Endothelial cell of umbilical vein (primary cell): ENCODE results near the gene SPATS2L. TPM values are rescaled to one million over a fixed set of nuclear protein-coding genes. Genes with fewer than 3 reads are reported as not detected.

ENCODE experiments used
- BruUV-seq: library from RNA; stranded (reverse); fragments of 400-500 nt; replicated peaks from 2 replicates; lab custom pipeline; 2021; lab: Mats Ljungman, UMichigan
- CTCF ChIA-PET: fragments of 300-600, 350-600 bp; sonication (Branson Sonifier 250); formaldehyde crosslinking; loops from one replicate; lab custom pipeline; 2021; ENCODE audit warnings: antibody characterized with exemption, inconsistent platforms; lab: Charles Lee
- POLR2A ChIA-PET: fragments of 300-600, 350-600 bp; sonication (Branson Sonifier 250); formaldehyde crosslinking; loops from one replicate; lab custom pipeline; 2021; ENCODE audit warnings: antibody characterized with exemption, inconsistent platforms; lab: Charles Lee
- DNase-seq: peaks from one replicate; pipeline ENCODE4 v3.0.0-alpha.2; 2011; ENCODE audit warnings: low read depth, low spot score
- FAIRE-seq: peaks from 2 replicates; lab custom pipeline; 2011; peaks lifted over from hg19 to GRCh38; lab: Jason Lieb, UNC
- H2AFZ ChIP-seq: 2 replicates; pipeline ENCODE4 v1.6.0; 2012; ENCODE audit warnings: low read depth, low read length, control low read depth, inconsistent platforms
- H3K27ac ChIP-seq: 2 replicates; pipeline ENCODE4 v1.5.1; 2011; ENCODE audit warnings: low read depth, mild to moderate bottlenecking, control low read depth, low read length, moderate library complexity; ENCODE audit not compliant: insufficient read depth
- H3K27me3 ChIP-seq, 2 experiments: 2 replicates each; pipeline versions ENCODE4 v1.6.0 to v1.6.1; 2011; ENCODE audit warnings: low read length in 2 of 2, mixed read lengths in 1 of 2; ENCODE audit not compliant: control insufficient read depth in 2 of 2, insufficient read depth in 2 of 2
- H3K36me3 ChIP-seq, 2 experiments: 2 replicates in 1 of 2; 3 replicates in 1 of 2; pipeline ENCODE4 v1.5.1; 2011; ENCODE audit warnings: low read length in 2 of 2, mild to moderate bottlenecking in 1 of 2, moderate library complexity in 1 of 2; ENCODE audit not compliant: control insufficient read depth in 2 of 2, insufficient read depth in 2 of 2; ENCODE audit errors: extremely low read depth in 1 of 2
- H3K4me1 ChIP-seq: 3 replicates; pipeline ENCODE4 v1.5.1; 2011; ENCODE audit warnings: mild to moderate bottlenecking, low read length; ENCODE audit not compliant: control insufficient read depth, insufficient read depth; ENCODE audit errors: extremely low read depth
- H3K4me2 ChIP-seq: 2 replicates; pipeline ENCODE4 v1.6.1; 2011; ENCODE audit warnings: low read length, control low read depth, mixed read lengths; ENCODE audit not compliant: insufficient read depth
- H3K4me3 ChIP-seq, 3 experiments: fragments of 200-600 bp in 1 of 3; sonication (generic), shearing (Covaris generic) in 1 of 3; replicated peaks in 1 of 3; 2 replicates each; pipeline ENCODE4 v1.5.1; 2011 to 2016; ENCODE audit warnings: control low read depth in 3 of 3, low read length in 3 of 3, mild to moderate bottlenecking in 2 of 3, inconsistent platforms in 1 of 3, low read depth in 1 of 3, moderate library complexity in 1 of 3; ENCODE audit not compliant: insufficient read depth in 1 of 3
- H3K79me2 ChIP-seq: 2 replicates; pipeline ENCODE4 v1.6.0; 2012; ENCODE audit warnings: low read length, inconsistent platforms; ENCODE audit not compliant: control insufficient read depth, insufficient read depth
- H3K9ac ChIP-seq: replicated peaks from 2 replicates; pipeline ENCODE3; 2011; ENCODE audit warnings: low read length, control low read depth; ENCODE audit not compliant: insufficient read depth; ENCODE audit errors: extremely low read depth
- H3K9me1 ChIP-seq: replicated peaks from 3 replicates; pipeline ENCODE4 v1.6.0; 2011; ENCODE audit warnings: mild to moderate bottlenecking, low read length; ENCODE audit not compliant: control insufficient read depth, insufficient read depth; ENCODE audit errors: extremely low read depth
- H3K9me3 ChIP-seq: replicated peaks from 2 replicates; pipeline ENCODE4 v1.5.1; 2012; ENCODE audit warnings: low read length, inconsistent platforms; ENCODE audit not compliant: control insufficient read depth, insufficient read depth
- H4K20me1 ChIP-seq: replicated peaks from 2 replicates; pipeline ENCODE3; 2011; ENCODE audit warnings: mild to moderate bottlenecking, low read length; ENCODE audit not compliant: control insufficient read depth, insufficient read depth; ENCODE audit errors: extremely low read depth
- EZH2 ChIP-seq: IDR thresholded peaks from 2 replicates; pipeline ENCODE4 v1.6.1; 2012; ENCODE audit warnings: borderline replicate concordance, low read depth, mild to moderate bottlenecking, moderate library complexity, low read length, inconsistent platforms; ENCODE audit not compliant: severe bottlenecking
- FOS ChIP-seq: IDR thresholded peaks from 2 replicates; pipeline ENCODE4 v1.6.1; 2011; ENCODE audit warnings: mild to moderate bottlenecking, low read length, moderate library complexity, borderline replicate concordance; ENCODE audit not compliant: insufficient read depth
- GATA2 ChIP-seq: IDR thresholded peaks from 2 replicates; pipeline ENCODE4 v1.7.0; 2011; ENCODE audit warnings: low read depth, mild to moderate bottlenecking, moderate library complexity, mixed read lengths, low read length; ENCODE audit not compliant: insufficient read length, insufficient read depth
- JUN ChIP-seq: IDR thresholded peaks from 2 replicates; pipeline ENCODE4 v1.6.1; 2011; ENCODE audit warnings: borderline replicate concordance, low read depth; ENCODE audit not compliant: insufficient read length, insufficient read depth
- MYC ChIP-seq: IDR thresholded peaks from one replicate; pipeline ENCODE4 v1.6.1; 2011; ENCODE audit warnings: mild to moderate bottlenecking, low read depth, low read length
- POLR2A ChIP-seq: IDR thresholded peaks from 2 replicates; pipeline ENCODE4 v1.6.1; 2012; ENCODE audit warnings: low read depth, mild to moderate bottlenecking, control low read depth, low read length
- POLR2AphosphoS5 ChIP-seq: IDR thresholded peaks from 2 replicates; pipeline ENCODE4 v1.6.1; 2012; ENCODE audit warnings: low read depth, mild to moderate bottlenecking, control low read depth, low read length, moderate library complexity; ENCODE audit not compliant: insufficient read depth
- dilution Hi-C: fragments of 300-500 bp; cut with MboI; formaldehyde crosslinking; loops from one replicate; pipeline ENCODE4 v1.15.0; 2019; ENCODE audit warnings: low sequenced_read_pairs; ENCODE audit not compliant: extremely low pct_ligation_motif_present
- intact Hi-C: fragments of 100-400 bp; cut with micrococcal nuclease; formaldehyde crosslinking; loops from one replicate; pipeline ENCODE4 v1.10.0; 2022
- polyA plus RNA-seq, 4 experiments: library from polyadenylated mRNA; depleted of rRNA in 3 of 4; stranded (reverse) in 3 of 4; unstranded in 1 of 4; fragments of >200 nt; gene quantifications; 2 replicates each; pipeline versions ENCODE4 v1.2.1 to v1.2.3, GENCODE V29; 2011 to 2012; ENCODE audit warnings: missing spikeins in 1 of 4
- total RNA-seq: library from RNA; stranded (reverse); gene quantifications from 2 replicates; pipeline ENCODE4 v1.2.3, GENCODE V29; 2021
- TF ChIP-seq, protein P1 (sequence below): IDR thresholded peaks from 2 replicates; pipeline ENCODE4 v1.6.1; 2011; ENCODE audit not compliant: insufficient read depth, insufficient read length
- TF ChIP-seq, protein P2 (sequence below), 2 donors: IDR thresholded peaks; 1 replicate in 1 of 2; 2 replicates in 1 of 2; pipeline ENCODE4 v1.5.1; 2011; ENCODE audit warnings: low read length in 2 of 2, mild to moderate bottlenecking in 2 of 2, moderate library complexity in 2 of 2, control low read depth in 1 of 2, inconsistent platforms in 1 of 2, low read depth in 1 of 2; ENCODE audit not compliant: insufficient read depth in 1 of 2; ENCODE audit errors: extremely low read depth in 1 of 2

The SPATS2L gene
- total and polyA plus RNA-seq, 2 donors (not counting 3 experiments of a cell fraction or from before 2014, with no cell fraction given) = 29.1 to 72.9 TPM

DNA sequence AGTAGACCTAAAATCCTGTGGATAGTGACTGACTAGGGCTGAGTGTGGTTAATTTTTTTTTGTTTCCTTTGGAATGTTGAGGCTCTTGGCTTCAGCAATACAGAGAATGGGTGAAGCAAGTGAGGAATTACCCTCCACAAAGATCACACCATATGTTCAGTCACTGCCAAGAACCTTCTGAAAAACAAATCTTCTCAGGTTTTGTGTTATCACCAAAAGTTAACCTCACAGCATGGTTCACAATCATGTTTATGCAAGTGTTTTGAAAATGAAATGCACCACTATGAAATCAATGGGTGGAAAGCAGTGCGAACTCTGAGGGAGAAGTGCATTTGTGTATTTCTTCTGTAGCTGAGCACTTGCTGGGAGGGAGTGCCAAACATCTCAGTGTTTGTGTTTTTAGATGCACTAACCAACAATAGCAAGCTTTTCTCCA lies 44.4 kb downstream of the SPATS2L start:
- Histone ChIP-seq H3K79me2 (peaks cover 11% of the 10 kb centered on the region), H3K4me1 (no peaks in the 10 kb centered on the region), H2AFZ (no peak overlapping the region), H3K4me3 (no peak overlapping the region), H3K9me1 (peaks cover 3% of the 10 kb centered on the region), H4K20me1 (no peaks in the 10 kb centered on the region), H3K27ac (no peak overlapping the region), H3K9me3 (no peaks in the 10 kb centered on the region), H3K4me2 (no peak overlapping the region), H3K27me3 (no peaks in the 10 kb centered on the region), H3K36me3 (no peaks in the 10 kb centered on the region), H3K9ac (no peak overlapping the region)
- ChIA-PET CTCF (interaction anchor here (0.8 kb wide), 1 partner anchor 31 kb away, joined by 3 read pairs; no protein-coding TSS in a partner anchor), POLR2A (no interaction called here)
- FAIRE-seq = no peak
- TF ChIP-seq GATA2 (no peak), EZH2 (no peak), JUN (no peak), POLR2AphosphoS5 (no peak), POLR2A (no peak), MYC (no peak), FOS (no peak)
- TF ChIP-seq, protein P1, sequence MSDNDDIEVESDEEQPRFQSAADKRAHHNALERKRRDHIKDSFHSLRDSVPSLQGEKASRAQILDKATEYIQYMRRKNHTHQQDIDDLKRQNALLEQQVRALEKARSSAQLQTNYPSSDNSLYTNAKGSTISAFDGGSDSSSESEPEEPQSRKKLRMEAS = no peak
- TF ChIP-seq, protein P2, sequence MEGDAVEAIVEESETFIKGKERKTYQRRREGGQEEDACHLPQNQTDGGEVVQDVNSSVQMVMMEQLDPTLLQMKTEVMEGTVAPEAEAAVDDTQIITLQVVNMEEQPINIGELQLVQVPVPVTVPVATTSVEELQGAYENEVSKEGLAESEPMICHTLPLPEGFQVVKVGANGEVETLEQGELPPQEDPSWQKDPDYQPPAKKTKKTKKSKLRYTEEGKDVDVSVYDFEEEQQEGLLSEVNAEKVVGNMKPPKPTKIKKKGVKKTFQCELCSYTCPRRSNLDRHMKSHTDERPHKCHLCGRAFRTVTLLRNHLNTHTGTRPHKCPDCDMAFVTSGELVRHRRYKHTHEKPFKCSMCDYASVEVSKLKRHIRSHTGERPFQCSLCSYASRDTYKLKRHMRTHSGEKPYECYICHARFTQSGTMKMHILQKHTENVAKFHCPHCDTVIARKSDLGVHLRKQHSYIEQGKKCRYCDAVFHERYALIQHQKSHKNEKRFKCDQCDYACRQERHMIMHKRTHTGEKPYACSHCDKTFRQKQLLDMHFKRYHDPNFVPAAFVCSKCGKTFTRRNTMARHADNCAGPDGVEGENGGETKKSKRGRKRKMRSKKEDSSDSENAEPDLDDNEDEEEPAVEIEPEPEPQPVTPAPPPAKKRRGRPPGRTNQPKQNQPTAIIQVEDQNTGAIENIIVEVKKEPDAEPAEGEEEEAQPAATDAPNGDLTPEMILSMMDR (IDR thresholded peaks at IDR 0.05; ENCODE audit: extremely low read depth in 1 of 2, insufficient read depth in 1 of 2, low read depth in 1 of 2, low read length in 2 of 2) = no peak
- BruUV-seq = no TSS peak
- intact Hi-C loops (no loop called here), dilution Hi-C loops (no loop called here)
- no peak for DNase-seq
